Stimulated activated naive CD4-positive, alpha-beta T cell treated with Interleukin-2 at 50 U/mL for 16 hours (primary cell): ENCODE data around the gene JADE3.

Experiments
- DNase-seq: peaks from one replicate; lab custom pipeline; 2025; lab: John Stamatoyannopoulos, UW

Gene JADE3

GRCh38 chrX:47026198-47026597, 114.0 kb downstream of the JADE3 start:
- DNase-seq = no peak

- DNase-seq = no peak
These were observed 118.1 kb downstream of the JADE3 start for GRCh38 chrX:47030339-47030738.

- no peak for DNase-seq
These were observed 135.8 kb downstream of the JADE3 start for GRCh38 chrX:47047989-47048388.

GRCh38 chrX:47059142-47059874, 147.1 kb downstream of the JADE3 start:
- DNase-seq = no peak

- no peak for DNase-seq
These were observed 148.5 kb downstream of the JADE3 start for GRCh38 chrX:47060708-47061107.

- DNase-seq = no peak
These were observed 149.2 kb downstream of the JADE3 start for GRCh38 chrX:47061238-47061919.

- no peak for DNase-seq
These were observed 151.0 kb downstream of the JADE3 start for GRCh38 chrX:47063179-47063578.

GRCh38 chrX:47068214-47068613, 156.0 kb downstream of the JADE3 start:
- no peak for DNase-seq

- DNase-seq = no peak
These were observed 156.5 kb downstream of the JADE3 start for GRCh38 chrX:47068720-47069119.

- DNase-seq = no peak
These were observed 166.2 kb downstream of the JADE3 start, which contains the start of gene RGN for GRCh38 chrX:47078129-47079043. Gene RGN, plus strand, starts transcription at chrX:47078443. Its CDS starts 2,702 bp downstream, at chrX:47081145.

GRCh38 chrX:47080215-47080914, 168.1 kb downstream of the JADE3 start:
- no peak for DNase-seq

GRCh38 chrX:47080915-47081236, 168.7 kb downstream of the JADE3 start:
- no peak for DNase-seq

- DNase-seq = no peak
These were observed 179.0 kb downstream of the JADE3 start for GRCh38 chrX:47091149-47091775.

GRCh38 chrX:47093248-47093647, 181.0 kb downstream of the JADE3 start:
- no peak for DNase-seq

GRCh38 chrX:47093860-47094259, 181.6 kb downstream of the JADE3 start:
- DNase-seq = no peak

GRCh38 chrX:47097018-47097417, 184.8 kb downstream of the JADE3 start:
- DNase-seq = no peak

- DNase-seq = no peak
These were observed 186.3 kb downstream of the JADE3 start for GRCh38 chrX:47098338-47099094.

GRCh38 chrX:47101206-47101605, 189.0 kb downstream of the JADE3 start:
- DNase-seq = no peak
